SK-N-SH treated with all-trans-retinoic acid at 6 μM for 48 hours (cell line): ENCODE data around the gene THOP1.

ENCODE experiments used
- ATAC-seq: fragments of 200-7000 bp; cut with Tn5 transposase; 3 replicates; pipeline ENCODE4 v1.9.1; 2020; ENCODE audit warnings: mild to moderate bottlenecking, moderate library complexity
- ARNTL ChIP-seq: fragments of 450-650 bp; formaldehyde crosslinking; IDR thresholded peaks from 2 replicates; pipeline ENCODE4 v1.5.0; 2020; ENCODE audit warnings: low read depth, mild to moderate bottlenecking, moderate library complexity, borderline replicate concordance
- BACH2 ChIP-seq: fragments of 250-450 bp; sonication (Bioruptor Pico); IDR thresholded peaks from 2 replicates; pipeline ENCODE4 v1.9.0; 2021; ENCODE audit warnings: mild to moderate bottlenecking, borderline replicate concordance
- CSDC2 ChIP-seq: fragments of 250-450 bp; sonication (Bioruptor Pico); IDR thresholded peaks from 2 replicates; pipeline ENCODE4 v1.5.0; 2020; ENCODE audit warnings: mild to moderate bottlenecking, moderate library complexity
- ISL1 ChIP-seq: fragments of 250-450 bp; sonication (Bioruptor Pico); IDR thresholded peaks from 2 replicates; pipeline ENCODE4 v2.1.2; 2022; ENCODE audit warnings: mild to moderate bottlenecking, moderate library complexity
- OSR1 ChIP-seq: fragments of 250-450 bp; sonication (Bioruptor Pico); IDR thresholded peaks from 2 replicates; pipeline ENCODE4 v1.8.0; 2022; ENCODE audit warnings: moderate library complexity, mild to moderate bottlenecking, inconsistent platforms
- PPARA ChIP-seq: fragments of 250-450 bp; sonication (Bioruptor Pico); IDR thresholded peaks from 2 replicates; pipeline ENCODE4 v1.5.0; 2020; ENCODE audit warnings: mild to moderate bottlenecking, borderline replicate concordance
- SNAI2 ChIP-seq: fragments of 250-450 bp; sonication (Bioruptor Pico); IDR thresholded peaks from 2 replicates; pipeline ENCODE4 v1.5.0; 2020; ENCODE audit warnings: mild to moderate bottlenecking, moderate library complexity
- TCF4 ChIP-seq: fragments of 250-450 bp; sonication (Bioruptor Pico); IDR thresholded peaks from 2 replicates; pipeline ENCODE4 v1.8.0; 2021; ENCODE audit warnings: mild to moderate bottlenecking, moderate library complexity, borderline replicate concordance
- TOX ChIP-seq: fragments of 250-450 bp; sonication (Bioruptor Pico); IDR thresholded peaks from 2 replicates; pipeline ENCODE4 v1.8.0; 2021; ENCODE audit warnings: mild to moderate bottlenecking, moderate library complexity, borderline replicate concordance
- ZC3H10 ChIP-seq: fragments of 250-450 bp; sonication (Bioruptor Pico); IDR thresholded peaks from 2 replicates; pipeline ENCODE4 v1.5.1; 2021; ENCODE audit warnings: mild to moderate bottlenecking, moderate library complexity
- ZFP30 ChIP-seq: fragments of 450-650 bp; formaldehyde crosslinking; IDR thresholded peaks from 2 replicates; pipeline ENCODE4 v1.5.0; 2022; ENCODE audit warnings: mild to moderate bottlenecking, moderate library complexity
- ZNF565 ChIP-seq: fragments of 450-650 bp; formaldehyde crosslinking; conservative IDR thresholded peaks from 2 replicates; pipeline ENCODE4 v1.5.0; 2020; ENCODE audit warnings: low read depth, mild to moderate bottlenecking, moderate library complexity
- ZNF70 ChIP-seq: fragments of 450-650 bp; formaldehyde crosslinking; IDR thresholded peaks from 2 replicates; pipeline ENCODE4 v1.5.0; 2020; ENCODE audit warnings: mild to moderate bottlenecking, moderate library complexity
- TF ChIP-seq, protein P1 (sequence below): fragments of 250-450 bp; sonication (Bioruptor Pico); IDR thresholded peaks from 2 replicates; pipeline ENCODE4 v1.5.0; 2020; ENCODE audit warnings: mild to moderate bottlenecking, moderate library complexity
- TF ChIP-seq, protein P2 (sequence below): fragments of 250-450 bp; sonication (Bioruptor Pico); IDR thresholded peaks from 2 replicates; pipeline ENCODE4 v1.8.0; 2020; ENCODE audit warnings: mild to moderate bottlenecking, moderate library complexity, borderline replicate concordance
- TF ChIP-seq, protein P3 (sequence below): fragments of 250-450 bp; sonication (Bioruptor Pico); IDR thresholded peaks from 2 replicates; pipeline ENCODE4 v1.8.0; 2021; ENCODE audit warnings: low read depth, mild to moderate bottlenecking, moderate library complexity, borderline replicate concordance
- TF ChIP-seq, protein P4 (sequence below): fragments of 250-450 bp; sonication (Bioruptor Pico); IDR thresholded peaks from 2 replicates; pipeline ENCODE4 v1.5.1; 2020; ENCODE audit warnings: low read depth, mild to moderate bottlenecking, moderate library complexity

The THOP1 gene

DNA sequence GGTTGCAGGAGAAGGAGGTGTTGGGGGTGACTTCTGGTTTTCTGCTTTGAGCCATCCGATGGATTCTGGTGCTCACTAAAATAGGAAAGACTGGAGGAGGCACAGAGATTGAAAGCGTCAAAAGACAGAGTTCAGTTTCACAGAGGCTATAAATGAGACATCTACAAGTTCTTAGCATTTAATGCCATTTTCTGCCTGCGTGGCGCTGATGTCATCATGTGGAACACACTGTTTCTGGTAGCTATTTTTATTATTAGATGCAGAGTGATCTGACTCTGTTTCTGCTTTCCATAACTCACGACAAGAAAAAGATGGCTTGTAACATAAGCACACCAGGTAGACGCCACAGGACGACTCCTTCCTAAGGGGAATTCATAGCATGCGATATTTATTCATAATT, 42.2 kb upstream of the THOP1 start:
- no peak for ATAC-seq
- TF ChIP-seq, protein P1, sequence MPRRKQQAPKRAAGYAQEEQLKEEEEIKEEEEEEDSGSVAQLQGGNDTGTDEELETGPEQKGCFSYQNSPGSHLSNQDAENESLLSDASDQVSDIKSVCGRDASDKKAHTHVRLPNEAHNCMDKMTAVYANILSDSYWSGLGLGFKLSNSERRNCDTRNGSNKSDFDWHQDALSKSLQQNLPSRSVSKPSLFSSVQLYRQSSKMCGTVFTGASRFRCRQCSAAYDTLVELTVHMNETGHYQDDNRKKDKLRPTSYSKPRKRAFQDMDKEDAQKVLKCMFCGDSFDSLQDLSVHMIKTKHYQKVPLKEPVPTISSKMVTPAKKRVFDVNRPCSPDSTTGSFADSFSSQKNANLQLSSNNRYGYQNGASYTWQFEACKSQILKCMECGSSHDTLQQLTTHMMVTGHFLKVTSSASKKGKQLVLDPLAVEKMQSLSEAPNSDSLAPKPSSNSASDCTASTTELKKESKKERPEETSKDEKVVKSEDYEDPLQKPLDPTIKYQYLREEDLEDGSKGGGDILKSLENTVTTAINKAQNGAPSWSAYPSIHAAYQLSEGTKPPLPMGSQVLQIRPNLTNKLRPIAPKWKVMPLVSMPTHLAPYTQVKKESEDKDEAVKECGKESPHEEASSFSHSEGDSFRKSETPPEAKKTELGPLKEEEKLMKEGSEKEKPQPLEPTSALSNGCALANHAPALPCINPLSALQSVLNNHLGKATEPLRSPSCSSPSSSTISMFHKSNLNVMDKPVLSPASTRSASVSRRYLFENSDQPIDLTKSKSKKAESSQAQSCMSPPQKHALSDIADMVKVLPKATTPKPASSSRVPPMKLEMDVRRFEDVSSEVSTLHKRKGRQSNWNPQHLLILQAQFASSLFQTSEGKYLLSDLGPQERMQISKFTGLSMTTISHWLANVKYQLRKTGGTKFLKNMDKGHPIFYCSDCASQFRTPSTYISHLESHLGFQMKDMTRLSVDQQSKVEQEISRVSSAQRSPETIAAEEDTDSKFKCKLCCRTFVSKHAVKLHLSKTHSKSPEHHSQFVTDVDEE (CRISPR knock-in tag) = no peak
- TF ChIP-seq, protein P2, sequence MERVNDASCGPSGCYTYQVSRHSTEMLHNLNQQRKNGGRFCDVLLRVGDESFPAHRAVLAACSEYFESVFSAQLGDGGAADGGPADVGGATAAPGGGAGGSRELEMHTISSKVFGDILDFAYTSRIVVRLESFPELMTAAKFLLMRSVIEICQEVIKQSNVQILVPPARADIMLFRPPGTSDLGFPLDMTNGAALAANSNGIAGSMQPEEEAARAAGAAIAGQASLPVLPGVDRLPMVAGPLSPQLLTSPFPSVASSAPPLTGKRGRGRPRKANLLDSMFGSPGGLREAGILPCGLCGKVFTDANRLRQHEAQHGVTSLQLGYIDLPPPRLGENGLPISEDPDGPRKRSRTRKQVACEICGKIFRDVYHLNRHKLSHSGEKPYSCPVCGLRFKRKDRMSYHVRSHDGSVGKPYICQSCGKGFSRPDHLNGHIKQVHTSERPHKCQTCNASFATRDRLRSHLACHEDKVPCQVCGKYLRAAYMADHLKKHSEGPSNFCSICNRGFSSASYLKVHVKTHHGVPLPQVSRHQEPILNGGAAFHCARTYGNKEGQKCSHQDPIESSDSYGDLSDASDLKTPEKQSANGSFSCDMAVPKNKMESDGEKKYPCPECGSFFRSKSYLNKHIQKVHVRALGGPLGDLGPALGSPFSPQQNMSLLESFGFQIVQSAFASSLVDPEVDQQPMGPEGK (CRISPR knock-in tag) = no peak
- TF ChIP-seq ZC3H10 (CRISPR knock-in tag) (no peak), ARNTL (CRISPR knock-in tag) (no peak), TOX (no peak), BACH2 (no peak), PPARA (CRISPR knock-in tag) (no peak), ZNF70 (CRISPR knock-in tag) (no peak), TCF4 (CRISPR knock-in tag) (no peak), CSDC2 (CRISPR knock-in tag) (no peak)
- TF ChIP-seq, protein P3, sequence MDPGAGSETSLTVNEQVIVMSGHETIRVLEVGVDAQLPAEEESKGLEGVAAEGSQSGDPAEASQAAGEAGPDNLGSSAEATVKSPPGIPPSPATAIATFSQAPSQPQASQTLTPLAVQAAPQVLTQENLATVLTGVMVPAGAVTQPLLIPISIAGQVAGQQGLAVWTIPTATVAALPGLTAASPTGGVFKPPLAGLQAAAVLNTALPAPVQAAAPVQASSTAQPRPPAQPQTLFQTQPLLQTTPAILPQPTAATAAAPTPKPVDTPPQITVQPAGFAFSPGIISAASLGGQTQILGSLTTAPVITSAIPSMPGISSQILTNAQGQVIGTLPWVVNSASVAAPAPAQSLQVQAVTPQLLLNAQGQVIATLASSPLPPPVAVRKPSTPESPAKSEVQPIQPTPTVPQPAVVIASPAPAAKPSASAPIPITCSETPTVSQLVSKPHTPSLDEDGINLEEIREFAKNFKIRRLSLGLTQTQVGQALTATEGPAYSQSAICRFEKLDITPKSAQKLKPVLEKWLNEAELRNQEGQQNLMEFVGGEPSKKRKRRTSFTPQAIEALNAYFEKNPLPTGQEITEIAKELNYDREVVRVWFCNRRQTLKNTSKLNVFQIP = no peak
- TF ChIP-seq, all 23 proteins: peak for 0

DNA sequence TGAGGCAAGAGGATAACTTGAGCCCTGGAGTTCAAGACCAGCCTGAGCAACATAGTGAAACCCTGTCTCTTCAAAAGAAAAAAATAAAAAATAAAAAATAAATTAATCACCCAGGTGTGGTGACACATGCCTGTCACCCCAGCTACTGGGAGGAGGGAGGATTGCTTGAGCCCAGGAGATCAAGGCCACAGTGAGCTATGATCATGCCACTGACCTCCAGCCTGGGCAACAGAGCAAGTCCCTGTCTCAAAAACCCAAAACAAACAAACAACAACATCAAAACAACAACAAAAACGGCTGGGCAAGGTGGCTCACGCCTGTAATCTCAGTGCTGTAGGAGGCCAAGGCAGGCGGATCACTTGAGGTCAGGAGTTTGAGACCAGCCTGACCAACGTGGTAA, 41.2 kb upstream of the THOP1 start:
- ATAC-seq = no peak
- TF ChIP-seq, protein P3 = no peak
- no peak for TF ChIP-seq ISL1 (CRISPR knock-in tag)
- TF ChIP-seq SNAI2 = no peak
- TF ChIP-seq, protein P4, sequence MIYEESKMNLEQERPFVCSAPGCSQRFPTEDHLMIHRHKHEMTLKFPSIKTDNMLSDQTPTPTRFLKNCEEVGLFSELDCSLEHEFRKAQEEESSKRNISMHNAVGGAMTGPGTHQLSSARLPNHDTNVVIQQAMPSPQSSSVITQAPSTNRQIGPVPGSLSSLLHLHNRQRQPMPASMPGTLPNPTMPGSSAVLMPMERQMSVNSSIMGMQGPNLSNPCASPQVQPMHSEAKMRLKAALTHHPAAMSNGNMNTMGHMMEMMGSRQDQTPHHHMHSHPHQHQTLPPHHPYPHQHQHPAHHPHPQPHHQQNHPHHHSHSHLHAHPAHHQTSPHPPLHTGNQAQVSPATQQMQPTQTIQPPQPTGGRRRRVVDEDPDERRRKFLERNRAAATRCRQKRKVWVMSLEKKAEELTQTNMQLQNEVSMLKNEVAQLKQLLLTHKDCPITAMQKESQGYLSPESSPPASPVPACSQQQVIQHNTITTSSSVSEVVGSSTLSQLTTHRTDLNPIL (CRISPR knock-in tag) = no peak
- no peak for TF ChIP-seq ARNTL (CRISPR knock-in tag)
- no peak for TF ChIP-seq BACH2
- TF ChIP-seq CSDC2 (CRISPR knock-in tag) = no peak
- TF ChIP-seq, all 23 proteins: peak for 0

DNA sequence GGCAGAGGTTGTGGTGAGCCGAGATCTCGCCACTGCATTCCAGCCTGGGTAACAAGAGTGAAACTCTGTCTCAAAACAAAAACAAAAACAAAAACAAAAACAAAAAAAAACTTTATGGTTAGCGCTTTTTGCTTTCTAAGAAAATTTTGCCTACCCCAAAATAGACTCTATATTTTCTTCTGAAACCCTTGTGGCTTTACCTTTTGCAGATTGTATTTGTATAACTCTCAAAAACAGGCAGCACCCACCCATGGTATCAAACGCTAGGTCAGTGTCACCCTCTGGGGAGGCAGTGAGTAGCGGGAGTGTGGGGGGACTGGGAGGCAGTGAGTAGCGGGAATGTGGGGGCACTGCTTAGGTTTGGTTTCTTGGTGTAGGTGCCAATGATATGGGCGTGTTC, 38.0 kb upstream of the THOP1 start:
- ATAC-seq = no peak
- TF ChIP-seq ZNF70 (CRISPR knock-in tag) (no peak), ZNF565 (CRISPR knock-in tag) (no peak)
- TF ChIP-seq, protein P3 = no peak

DNA sequence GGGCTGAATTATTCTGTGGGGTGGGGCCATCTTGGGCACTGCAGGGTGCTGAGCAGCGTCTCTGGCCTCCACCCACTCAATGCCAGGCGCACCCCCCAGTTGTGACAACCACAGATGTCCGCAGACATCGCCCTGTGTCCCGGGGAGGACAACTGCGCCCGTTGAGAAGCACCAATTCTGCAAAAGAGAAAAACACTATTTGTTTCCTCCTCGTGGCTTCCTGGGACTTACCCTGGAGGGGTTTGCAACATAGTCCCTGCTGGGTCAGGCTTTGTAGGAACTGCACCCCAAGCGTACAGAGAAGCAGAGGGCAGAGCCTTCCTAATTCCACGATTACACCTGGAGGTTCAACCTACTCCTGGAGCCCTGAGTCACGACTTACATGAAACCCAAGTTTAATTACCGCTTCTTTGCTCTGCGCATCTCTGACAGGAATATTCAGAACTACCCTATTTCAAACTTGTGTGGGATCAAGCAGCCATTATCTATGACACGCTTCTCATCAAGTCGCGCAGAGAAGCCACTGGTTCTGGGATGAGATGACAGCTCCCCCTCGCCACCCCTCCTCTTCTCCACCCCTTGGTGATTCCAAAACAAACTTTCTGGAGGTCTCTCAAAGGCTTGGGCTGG, 34.4 kb upstream of the THOP1 start:
- no peak for ATAC-seq
- TF ChIP-seq, protein P3 = no peak
- no peak for TF ChIP-seq ZFP30 (CRISPR knock-in tag)
- TF ChIP-seq, protein P1 (CRISPR knock-in tag) = no peak
- TF ChIP-seq BACH2 = no peak
- TF ChIP-seq OSR1 (CRISPR knock-in tag) = no peak
- TF ChIP-seq CSDC2 (CRISPR knock-in tag) = no peak
- TF ChIP-seq, protein P4 (CRISPR knock-in tag) = no peak
